Neuronal stem cell (in vitro differentiated cells): Measurements from ENCODE around the gene ABO.
A peak's percentile ranks its signal among the peaks of the same experiment; 100 is the strongest.
"Not testable (repeated sequence)": the region's sequence is repeated elsewhere in the genome, so short reads cannot be mapped to it uniquely, and the experiment has no call there.

Experiments
- DNase-seq: peaks from one replicate; pipeline ENCODE4 v3.0.0-alpha.2; 2013; ENCODE audit warnings: low spot score
- H2AFZ ChIP-seq: one replicate; pipeline ENCODE4 v1.6.1; 2013; ENCODE audit warnings: mild to moderate bottlenecking, low read length, inconsistent platforms
- H2AK5ac ChIP-seq: 2 replicates; pipeline ENCODE4 v1.6.1; 2013; ENCODE audit warnings: low read depth, mild to moderate bottlenecking, inconsistent platforms, low read length, moderate library complexity, mixed read lengths
- H2BK120ac ChIP-seq: 2 replicates; pipeline ENCODE4 v1.6.1; 2013; ENCODE audit warnings: low read depth, mild to moderate bottlenecking, inconsistent platforms, low read length, moderate library complexity, mixed read lengths
- H2BK12ac ChIP-seq: one replicate; pipeline ENCODE4 v1.6.1; 2013; ENCODE audit warnings: low read length, inconsistent platforms
- H2BK15ac ChIP-seq: 2 replicates; pipeline ENCODE4 v1.6.1; 2013; ENCODE audit warnings: mild to moderate bottlenecking, low read length, inconsistent platforms, mixed read lengths
- H2BK5ac ChIP-seq: one replicate; pipeline ENCODE4 v1.6.1; 2013; ENCODE audit warnings: inconsistent platforms, mild to moderate bottlenecking, low read length, moderate library complexity
- H3K14ac ChIP-seq: one replicate; pipeline ENCODE4 v1.6.1; 2013; ENCODE audit warnings: low read length, inconsistent platforms
- H3K18ac ChIP-seq: 2 replicates; pipeline ENCODE4 v1.6.1; 2013; ENCODE audit warnings: low read length, inconsistent platforms
- H3K23ac ChIP-seq: 2 replicates; pipeline ENCODE4 v1.6.1; 2013; ENCODE audit warnings: low read depth, mild to moderate bottlenecking, mixed read lengths, low read length, inconsistent platforms; ENCODE audit not compliant: poor library complexity
- H3K27ac ChIP-seq: replicated peaks from 3 replicates; pipeline ENCODE4 v1.5.1; 2013; ENCODE audit warnings: low read length, inconsistent platforms
- H3K27me3 ChIP-seq, 3 experiments: 2 replicates each; pipeline ENCODE4 v1.6.1; 2013; ENCODE audit warnings: low read length in 3 of 3, mild to moderate bottlenecking in 2 of 3, inconsistent platforms in 1 of 3, low read depth in 1 of 3, mixed read lengths in 1 of 3, moderate library complexity in 1 of 3; ENCODE audit not compliant: control insufficient read depth in 3 of 3, insufficient read depth in 3 of 3
- H3K36me3 ChIP-seq, 2 donors: replicated peaks in 1 of 2; 2 replicates each; pipeline ENCODE4 v1.6.1; 2013; ENCODE audit warnings: low read length in 2 of 2; ENCODE audit not compliant: control insufficient read depth in 2 of 2, insufficient read depth in 2 of 2
- H3K4ac ChIP-seq: 2 replicates; pipeline ENCODE4 v1.6.1; 2013; ENCODE audit warnings: inconsistent platforms, mild to moderate bottlenecking, low read length, moderate library complexity
- H3K4me1 ChIP-seq, 2 donors: 1 replicate in 1 of 2; 2 replicates in 1 of 2; pipeline ENCODE4 v1.6.1; 2013; ENCODE audit warnings: low read length in 2 of 2, low read depth in 1 of 2; ENCODE audit not compliant: control insufficient read depth in 2 of 2, insufficient read depth in 1 of 2
- H3K4me2 ChIP-seq: one replicate; pipeline ENCODE4 v1.6.1; 2013; ENCODE audit warnings: mild to moderate bottlenecking, low read length, inconsistent platforms; ENCODE audit not compliant: insufficient read depth, poor library complexity, severe bottlenecking
- H3K4me3 ChIP-seq, 2 donors: 2 replicates each; pipeline ENCODE4 v1.5.1; 2013; ENCODE audit warnings: low read length in 2 of 2, mild to moderate bottlenecking in 2 of 2, inconsistent platforms in 1 of 2, moderate library complexity in 1 of 2
- H3K79me1 ChIP-seq: one replicate; pipeline ENCODE4 v1.6.1; 2013; ENCODE audit warnings: low read depth, mild to moderate bottlenecking, inconsistent platforms, low read length, moderate library complexity
- H3K9ac ChIP-seq: one replicate; pipeline ENCODE4 v1.6.1; 2013; ENCODE audit warnings: mild to moderate bottlenecking, low read depth, low read length, inconsistent platforms; ENCODE audit not compliant: poor library complexity
- H3K9me3 ChIP-seq, 2 donors: replicated peaks in 1 of 2; 2 replicates each; pipeline versions ENCODE3 to v1.6.1; 2013; ENCODE audit warnings: low read length in 2 of 2, mild to moderate bottlenecking in 2 of 2, inconsistent platforms in 1 of 2, low read depth in 1 of 2, mixed read lengths in 1 of 2, moderate library complexity in 1 of 2; ENCODE audit not compliant: control insufficient read depth in 2 of 2, insufficient read depth in 1 of 2
- H4K8ac ChIP-seq: one replicate; pipeline ENCODE4 v1.6.1; 2013; ENCODE audit warnings: low read depth, mild to moderate bottlenecking, inconsistent platforms, low read length, moderate library complexity
- H4K91ac ChIP-seq: one replicate; pipeline ENCODE4 v1.6.1; 2013; ENCODE audit warnings: low read length, low read depth, mild to moderate bottlenecking, inconsistent platforms; ENCODE audit not compliant: poor library complexity
- WGBS, 2 donors: extraction: QIAGEN DNeasy Blood & Tissue Kit; methylation state at CpG; one replicate each; pipeline ENCODE4 v1.1.7; 2013; ENCODE audit warnings: missing lambda C conversion rate in 2 of 2, mixed read lengths in 1 of 2; ENCODE audit not compliant: insufficient read length in 2 of 2, insufficient replicate concordance in 1 of 2; ENCODE audit errors: extremely low coverage in 2 of 2; 5-methylcytosine and 5-hydroxymethylcytosine counted together

The ABO gene

DNA sequence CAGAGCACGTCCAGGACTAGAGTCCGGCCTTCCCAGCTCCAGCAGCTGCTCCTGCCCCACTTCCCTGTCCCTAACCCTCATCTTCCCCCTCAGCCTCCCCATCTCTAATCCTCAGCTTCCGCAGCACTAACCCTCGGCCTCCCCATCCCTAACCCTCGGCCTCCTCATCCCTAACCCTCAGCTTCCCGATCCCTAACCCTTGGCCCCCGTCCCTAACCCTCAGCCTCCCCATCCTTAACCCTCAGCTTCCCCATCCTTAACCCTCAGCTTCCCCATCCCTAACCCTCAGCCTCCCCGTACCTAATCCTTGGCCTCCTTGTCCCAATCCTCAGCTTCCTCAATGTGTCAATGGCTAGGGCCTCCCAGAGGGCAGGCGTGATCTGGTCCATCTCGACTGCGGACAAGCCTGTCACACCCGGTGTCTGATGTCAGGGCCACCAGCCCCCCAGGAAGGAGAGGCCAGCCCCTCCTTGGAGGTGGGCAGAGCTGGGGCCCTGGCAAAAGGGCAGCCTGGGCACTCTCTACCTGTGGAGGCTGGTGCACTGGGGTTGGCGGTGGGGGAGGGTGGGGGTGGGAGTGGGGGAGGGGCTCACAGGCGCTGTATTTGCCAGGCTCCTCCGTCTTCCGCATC, 67.3 kb downstream of the ABO start:
- Histone ChIP-seq H4K8ac (no peak overlapping the region), H3K9ac (peak overlapping the region; percentile 60), H3K4ac (no peak overlapping the region), H3K4me3 (no peak overlapping the region), H3K79me1 (peaks cover 2% of the 10 kb centered on the region), H3K36me3 (no peaks in the 10 kb centered on the region), H3K4me1 (no peaks in the 10 kb centered on the region), H2BK5ac (no peak overlapping the region), H3K9me3 (peaks cover 0 to 11% of the 10 kb centered on the region in 2 donors), H3K4me2 (no peak overlapping the region), H3K23ac (no peak overlapping the region), H2AFZ (no peak overlapping the region), H3K27me3 (peaks cover 0 to 53% (median 13%) of the 10 kb centered on the region in 3 experiments), H2BK120ac (no peak overlapping the region), H3K14ac (no peak overlapping the region), H3K18ac (peak overlapping the region; percentile 64), H2AK5ac (no peak overlapping the region), H4K91ac (no peak overlapping the region), H2BK12ac (no peak overlapping the region), H2BK15ac (no peak overlapping the region), H3K27ac (no peak overlapping the region)
- no CpG with 5 or more reads among the region's 16 CpGs for WGBS, 2 donors
- DNase-seq, result no peak

DNA sequence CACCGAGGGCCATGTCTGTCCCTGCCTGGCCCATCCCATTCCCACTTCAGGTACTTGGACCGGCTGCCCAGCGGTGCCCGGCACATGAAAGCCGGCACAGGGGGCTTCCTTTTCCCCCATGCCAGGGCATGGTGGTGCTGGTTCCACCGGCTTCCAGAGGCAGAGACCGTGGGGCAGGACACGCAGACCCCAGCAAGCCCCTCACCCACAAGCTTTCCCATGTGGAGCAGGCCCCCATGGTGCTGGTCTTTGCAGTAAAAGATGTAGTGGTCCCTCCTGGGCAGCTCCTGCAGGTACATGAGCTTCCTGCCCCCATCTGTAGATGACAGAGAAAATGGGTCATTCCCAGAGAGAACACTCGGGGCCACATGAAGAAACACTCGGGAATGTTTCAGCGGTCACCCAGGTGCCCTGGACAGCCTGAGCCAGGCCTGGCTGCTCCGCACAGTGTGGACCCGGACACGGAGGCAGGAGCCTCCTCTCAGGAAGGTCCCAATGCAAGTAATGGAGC, 67.9 kb downstream of the ABO start:
- Histone ChIP-seq H3K9me3 (peaks cover 0 to 11% of the 10 kb centered on the region in 2 donors), H3K14ac (peak overlapping the region; percentile 47), H3K9ac (no peak overlapping the region), H3K79me1 (peaks cover 4% of the 10 kb centered on the region), H3K27me3 (peaks cover 0 to 53% (median 13%) of the 10 kb centered on the region in 3 experiments), H3K23ac (no peak overlapping the region), H3K36me3 (no peaks in the 10 kb centered on the region), H3K4me3 (no peak overlapping the region), H2BK15ac (peak overlapping the region; percentile 45), H4K91ac (no peak overlapping the region), H3K27ac (no peak overlapping the region), H2AFZ (no peak overlapping the region), H3K18ac (peak overlapping the region; percentile 27), H3K4me2 (no peak overlapping the region), H4K8ac (no peak overlapping the region), H2BK120ac (no peak overlapping the region), H2BK5ac (no peak overlapping the region), H3K4ac (no peak overlapping the region), H3K4me1 (no peaks in the 10 kb centered on the region), H2BK12ac (no peak overlapping the region), H2AK5ac (peak overlapping the region; percentile 68)
- no CpG with 5 or more reads among the region's 14 CpGs for WGBS, 2 donors
- no peak for DNase-seq

DNA sequence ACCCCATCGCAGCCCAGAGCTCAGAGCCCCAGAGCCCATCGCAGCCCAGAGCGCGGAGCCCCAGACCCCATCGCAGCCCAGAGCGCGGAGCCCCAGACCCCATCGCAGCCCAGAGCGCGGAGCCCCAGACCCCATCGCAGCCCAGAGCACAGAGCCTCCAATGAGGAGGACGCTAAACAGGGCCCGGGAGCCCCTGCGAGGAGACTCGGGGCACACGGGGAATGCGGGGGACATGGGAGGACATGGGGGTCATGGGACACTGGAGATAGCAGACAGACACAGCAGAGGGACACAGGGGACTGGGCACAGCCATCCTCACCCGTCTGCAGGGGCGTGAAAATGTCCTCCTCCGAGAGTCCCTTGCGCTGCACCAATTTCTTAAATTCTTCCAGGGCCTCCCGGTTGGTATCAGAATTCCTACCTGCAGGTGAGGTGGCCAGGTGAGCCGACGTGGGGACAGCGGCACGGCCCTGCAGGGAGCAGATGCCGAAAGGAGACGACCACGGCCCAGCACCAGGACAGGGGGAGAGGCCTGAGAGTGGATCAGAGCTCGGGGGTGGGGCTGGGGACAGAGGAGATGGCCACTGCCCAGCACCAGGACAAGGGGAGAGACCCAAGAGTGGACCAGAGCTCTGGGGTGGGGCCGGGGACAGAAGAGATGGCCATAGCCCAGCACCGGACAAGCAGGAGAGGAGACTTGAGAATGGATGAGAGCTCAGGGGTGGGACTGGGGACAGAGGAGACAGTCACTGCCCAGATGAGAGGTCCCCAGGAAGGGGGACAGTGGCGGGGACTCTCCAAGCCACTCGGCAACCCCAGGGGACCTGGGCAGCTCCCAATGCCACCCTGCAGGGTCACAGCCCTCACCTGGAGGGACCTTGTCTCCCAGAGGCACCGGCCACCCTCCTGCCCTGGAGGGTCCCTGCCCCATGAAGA, 68.7 kb downstream of the ABO start:
- no peak overlapping the region for H3K9ac ChIP-seq
- H3K4me3 ChIP-seq, result no peak overlapping the region
- H3K9me3 ChIP-seq, result peaks cover 0 to 8% of the 10 kb centered on the region in 2 donors
- peaks cover 4% of the 10 kb centered on the region for H3K79me1 ChIP-seq
- H3K4me1 ChIP-seq, result no peaks in the 10 kb centered on the region
- H3K23ac ChIP-seq, result no peak overlapping the region
- no peak overlapping the region for H2BK12ac ChIP-seq
- no peaks in the 10 kb centered on the region for H3K36me3 ChIP-seq
- H2AFZ ChIP-seq, result no peak overlapping the region
- no CpG with 5 or more reads among the region's 35 CpGs for WGBS, 2 donors
- H2BK15ac ChIP-seq, result peak overlapping the region; percentile 45
- no peak for DNase-seq
- no peak overlapping the region for H4K8ac ChIP-seq
- H3K4ac ChIP-seq, result no peak overlapping the region
- H2AK5ac ChIP-seq, result no peak overlapping the region
- peak overlapping the region; percentile 27 for H3K18ac ChIP-seq
- H3K14ac ChIP-seq, result no peak overlapping the region
- peaks cover 0 to 56% (median 13%) of the 10 kb centered on the region in 3 experiments for H3K27me3 ChIP-seq
- no peak overlapping the region for H2BK120ac ChIP-seq
- H4K91ac ChIP-seq, result no peak overlapping the region
- H3K4me2 ChIP-seq, result no peak overlapping the region
- H2BK5ac ChIP-seq, result no peak overlapping the region
- no peak overlapping the region for H3K27ac ChIP-seq

GRCh38 chr9:133205481-133205887, 69.5 kb downstream of the ABO start:
- not testable (repeated sequence) for H4K91ac ChIP-seq, H2BK120ac ChIP-seq, H3K79me1 ChIP-seq, H3K36me3 ChIP-seq, H3K4ac ChIP-seq, H3K4me3 ChIP-seq, H2AFZ ChIP-seq, H4K8ac ChIP-seq, H3K14ac ChIP-seq, DNase-seq, H3K27ac ChIP-seq, H2BK12ac ChIP-seq, H2BK15ac ChIP-seq, H3K4me1 ChIP-seq, H3K9ac ChIP-seq, H2AK5ac ChIP-seq, H3K4me2 ChIP-seq, H3K18ac ChIP-seq, H3K23ac ChIP-seq, H3K9me3 ChIP-seq, H2BK5ac ChIP-seq
- WGBS, 2 donors, result no CpG with 5 or more reads among the region's 14 CpGs
- H3K27me3 ChIP-seq, result peaks cover 0 to 56% (median 10%) of the 10 kb centered on the region in 3 experiments
